ENCODE measurements around the gene POP4.

GRCh38 chr19:29562299-29563297 is 43.5 kb upstream of the POP4 start:
- TF ChIP-seq POLR2AphosphoS5 (IDR thresholded peaks at IDR 0.05) (no peak), EP300 (IDR thresholded peaks at IDR 0.05) (no peak), CTCF (IDR thresholded peaks at IDR 0.05) (no peak)
